22Rv1 (cell line): ENCODE measurements around the gene IKBKG.

Experiments used
- ZFX ChIP-seq: fragments of 450-650 bp; IDR thresholded peaks from 2 replicates; pipeline ENCODE4 v1.6.1; 2017; ENCODE audit warnings: antibody characterized with exemption, borderline replicate concordance
- TF ChIP-seq, protein P1 (sequence below): fragments of 450-650 bp; IDR thresholded peaks from 2 replicates; pipeline ENCODE4 v1.5.1; 2017; ENCODE audit warnings: mild to moderate bottlenecking

DNA sequence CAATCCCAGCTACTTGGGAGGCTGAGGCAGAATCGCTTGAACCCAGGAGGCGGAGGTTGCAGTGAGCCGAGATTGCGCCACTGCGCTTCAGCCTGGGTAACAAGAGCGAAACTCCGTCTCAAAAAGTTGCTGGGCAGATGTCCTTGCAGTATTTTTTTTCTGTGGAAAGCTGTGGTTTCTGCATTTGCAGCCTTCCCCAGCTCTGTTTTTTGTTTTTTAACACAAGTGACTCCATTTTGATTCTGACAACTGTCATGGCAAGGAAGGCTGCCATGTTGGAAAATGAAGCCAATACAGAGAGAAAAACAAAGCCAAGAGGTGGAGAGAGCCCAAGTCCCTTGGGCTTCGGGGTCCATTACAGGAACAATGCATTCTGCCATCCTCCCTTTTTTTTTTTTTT lies 45.3 kb upstream of the IKBKG start:
- TF ChIP-seq, protein P1, sequence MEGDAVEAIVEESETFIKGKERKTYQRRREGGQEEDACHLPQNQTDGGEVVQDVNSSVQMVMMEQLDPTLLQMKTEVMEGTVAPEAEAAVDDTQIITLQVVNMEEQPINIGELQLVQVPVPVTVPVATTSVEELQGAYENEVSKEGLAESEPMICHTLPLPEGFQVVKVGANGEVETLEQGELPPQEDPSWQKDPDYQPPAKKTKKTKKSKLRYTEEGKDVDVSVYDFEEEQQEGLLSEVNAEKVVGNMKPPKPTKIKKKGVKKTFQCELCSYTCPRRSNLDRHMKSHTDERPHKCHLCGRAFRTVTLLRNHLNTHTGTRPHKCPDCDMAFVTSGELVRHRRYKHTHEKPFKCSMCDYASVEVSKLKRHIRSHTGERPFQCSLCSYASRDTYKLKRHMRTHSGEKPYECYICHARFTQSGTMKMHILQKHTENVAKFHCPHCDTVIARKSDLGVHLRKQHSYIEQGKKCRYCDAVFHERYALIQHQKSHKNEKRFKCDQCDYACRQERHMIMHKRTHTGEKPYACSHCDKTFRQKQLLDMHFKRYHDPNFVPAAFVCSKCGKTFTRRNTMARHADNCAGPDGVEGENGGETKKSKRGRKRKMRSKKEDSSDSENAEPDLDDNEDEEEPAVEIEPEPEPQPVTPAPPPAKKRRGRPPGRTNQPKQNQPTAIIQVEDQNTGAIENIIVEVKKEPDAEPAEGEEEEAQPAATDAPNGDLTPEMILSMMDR = no peak
- TF ChIP-seq ZFX = no peak
